ENCODE data around the gene ZNF511. TPM values are rescaled to one million over a fixed set of nuclear protein-coding genes. Genes with fewer than 3 reads are reported as not detected.

The ZNF511 gene
- total and polyA plus RNA-seq, 9 of the 15 experiments (the other 6 are each of a cell fraction or from before 2014, with no cell fraction given): 0.61 to 69.3 (median 40.1) TPM

DNA sequence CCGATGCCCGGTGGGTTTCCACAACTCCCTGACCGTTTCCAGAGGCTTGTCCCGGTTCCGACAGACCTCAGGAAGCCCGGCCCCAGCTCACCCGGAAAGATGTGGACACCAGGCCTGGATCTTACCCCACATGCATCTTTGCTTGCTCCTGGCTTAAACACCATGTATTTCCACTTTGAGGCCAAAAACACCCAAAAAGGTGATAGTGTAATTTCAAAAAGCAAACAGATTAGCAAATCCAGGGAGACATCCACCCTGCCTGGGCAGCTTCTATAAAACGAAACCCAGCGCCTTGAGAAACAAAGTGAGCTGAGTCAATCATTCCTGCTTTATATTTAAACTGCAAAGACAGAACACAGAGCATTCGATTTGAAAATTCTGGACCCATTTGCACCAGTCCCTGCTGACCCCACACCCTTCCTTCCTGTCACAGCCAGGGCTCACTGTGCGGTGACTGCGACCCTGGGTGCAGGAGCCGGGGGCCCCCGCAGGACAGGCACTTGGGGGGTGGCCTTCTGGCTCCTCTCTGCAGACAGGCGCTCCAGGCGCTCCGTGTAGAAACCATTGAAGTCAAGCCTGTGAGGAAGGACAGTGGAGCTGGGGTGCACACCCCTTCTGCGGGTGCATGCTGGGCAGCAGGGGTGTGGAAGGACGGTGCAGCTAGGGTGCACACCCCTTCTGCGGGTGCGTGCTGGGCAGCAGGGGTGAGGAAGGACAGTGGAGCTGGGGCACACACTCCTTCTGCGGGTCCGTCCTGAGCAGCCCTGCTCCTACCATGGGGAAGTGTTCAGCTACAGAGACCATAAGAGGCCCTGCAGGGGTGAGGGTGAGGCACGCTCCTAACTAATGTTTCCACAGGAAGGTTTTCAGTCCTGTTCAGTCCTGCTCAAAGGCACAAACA, 29.1 kb upstream of the ZNF511 start:
- TF ChIP-seq, protein P1, sequence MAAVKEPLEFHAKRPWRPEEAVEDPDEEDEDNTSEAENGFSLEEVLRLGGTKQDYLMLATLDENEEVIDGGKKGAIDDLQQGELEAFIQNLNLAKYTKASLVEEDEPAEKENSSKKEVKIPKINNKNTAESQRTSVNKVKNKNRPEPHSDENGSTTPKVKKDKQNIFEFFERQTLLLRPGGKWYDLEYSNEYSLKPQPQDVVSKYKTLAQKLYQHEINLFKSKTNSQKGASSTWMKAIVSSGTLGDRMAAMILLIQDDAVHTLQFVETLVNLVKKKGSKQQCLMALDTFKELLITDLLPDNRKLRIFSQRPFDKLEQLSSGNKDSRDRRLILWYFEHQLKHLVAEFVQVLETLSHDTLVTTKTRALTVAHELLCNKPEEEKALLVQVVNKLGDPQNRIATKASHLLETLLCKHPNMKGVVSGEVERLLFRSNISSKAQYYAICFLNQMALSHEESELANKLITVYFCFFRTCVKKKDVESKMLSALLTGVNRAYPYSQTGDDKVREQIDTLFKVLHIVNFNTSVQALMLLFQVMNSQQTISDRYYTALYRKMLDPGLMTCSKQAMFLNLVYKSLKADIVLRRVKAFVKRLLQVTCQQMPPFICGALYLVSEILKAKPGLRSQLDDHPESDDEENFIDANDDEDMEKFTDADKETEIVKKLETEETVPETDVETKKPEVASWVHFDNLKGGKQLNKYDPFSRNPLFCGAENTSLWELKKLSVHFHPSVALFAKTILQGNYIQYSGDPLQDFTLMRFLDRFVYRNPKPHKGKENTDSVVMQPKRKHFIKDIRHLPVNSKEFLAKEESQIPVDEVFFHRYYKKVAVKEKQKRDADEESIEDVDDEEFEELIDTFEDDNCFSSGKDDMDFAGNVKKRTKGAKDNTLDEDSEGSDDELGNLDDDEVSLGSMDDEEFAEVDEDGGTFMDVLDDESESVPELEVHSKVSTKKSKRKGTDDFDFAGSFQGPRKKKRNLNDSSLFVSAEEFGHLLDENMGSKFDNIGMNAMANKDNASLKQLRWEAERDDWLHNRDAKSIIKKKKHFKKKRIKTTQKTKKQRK (IDR thresholded peaks at IDR 0.05; ENCODE audit: borderline replicate concordance, low read depth, low read length): no peak
- no peak for TF ChIP-seq ZNF707 (CRISPR knock-in tag; conservative IDR thresholded peaks at IDR 0.05)
- no peak for TF ChIP-seq ZNF184 (CRISPR knock-in tag; IDR thresholded peaks at IDR 0.05)
- no peak overlapping the region for H3K4me3 ChIP-seq
- CTCF ChIA-PET (ENCODE audit: low intra/inter-chr PET ratio): no interaction called here
- DNase-seq (ENCODE audit: extremely low read depth in 1 of 4, low spot score in 3 of 4) (no peak), ATAC-seq (no peak), FAIRE-seq (no peak)
- H3K27me3 ChIP-seq (ENCODE audit: control insufficient read depth in 2 of 2, insufficient read depth in 2 of 2, low read length in 2 of 2): no peaks in the 10 kb centered on the region
- 60% methylated on average over 22 of the region's 24 CpGs for WGBS (ENCODE audit: insufficient coverage, low coverage, missing lambda C conversion rate)
- H3K79me2 ChIP-seq (ENCODE audit: control insufficient read depth, insufficient read depth, low read length): no peaks in the 10 kb centered on the region
- H3K4me2 ChIP-seq (ENCODE audit: insufficient read depth, low read length): peak overlapping the region; percentile 72
- H2AFZ ChIP-seq (ENCODE audit: low read depth, low read length): no peak overlapping the region
- intact Hi-C loops (cut with micrococcal nuclease): loop anchor here (2.0 kb wide), 1 partner anchor 25 kb away; no protein-coding TSS in a partner anchor
- H3K9me3 ChIP-seq (replicated peaks; ENCODE audit: control insufficient read depth, insufficient read depth, low read depth, low read length): no peaks in the 10 kb centered on the region
- H3K27ac ChIP-seq (ENCODE audit: extremely low read depth, low read depth, low read length): peak overlapping the region; percentile 92
- H3K36me3 ChIP-seq (ENCODE audit: control insufficient read depth, insufficient read depth, low read length): peaks cover 34% of the 10 kb centered on the region; the same call in 1 of the 3 replicates
- no TSS peak for BruUV-seq (replicated peaks)
- peak overlapping the region; percentile 61 to 78 for H3K9ac ChIP-seq (ENCODE audit: insufficient read depth in 1 of 2, low read depth in 2 of 2, low read length in 2 of 2)
- H3K9me1 ChIP-seq (ENCODE audit: control insufficient read depth, insufficient read depth, low read length): peaks cover 3% of the 10 kb centered on the region
- POLR2A ChIA-PET: interaction anchor here (0.7 to 1.5 kb wide), 6 partner anchors 9 to 55 kb away, joined by 3 to 4 read pairs (median 3); no protein-coding TSS in a partner anchor
- in situ Hi-C loops (cut with MboI): no loop called here
- peaks cover 40 to 64% of the 10 kb centered on the region in 2 experiments for H3K4me1 ChIP-seq (replicated peaks in 1 of 2; ENCODE audit: control insufficient read depth in 2 of 2, insufficient read depth in 2 of 2, low read length in 2 of 2)
- H4K20me1 ChIP-seq (replicated peaks; ENCODE audit: control insufficient read depth, insufficient read depth, low read length): no peaks in the 10 kb centered on the region

All from K562 (cell line).